Stimulated activated CD8-positive, alpha-beta memory T cell treated with anti-CD3 and anti-CD28 coated beads, Interleukin-7, amount 100 ng/mL, for 48 hours (primary cell): ENCODE results near the gene WDR48.

ENCODE experiments used
- DNase-seq, 2 donors: peaks; one replicate each; pipeline ENCODE4 v3.0.0-alpha.2; 2020; ENCODE audit warnings: low read depth in 1 of 2; ENCODE audit errors: extremely low read depth in 1 of 2

Gene WDR48

GRCh38 chr3:39118931-39119660 lies 67.3 kb downstream of the WDR48 start:
- DNase-seq: no peak

GRCh38 chr3:39121621-39122020 lies 69.8 kb downstream of the WDR48 start:
- no peak for DNase-seq

GRCh38 chr3:39122813-39123212 lies 71.0 kb downstream of the WDR48 start:
- no peak for DNase-seq

- no peak for DNase-seq
Measured at GRCh38 chr3:39124876-39125840, 73.3 kb downstream of the WDR48 start.

GRCh38 chr3:39125841-39126500 lies 74.2 kb downstream of the WDR48 start:
- DNase-seq: no peak

- DNase-seq: no peak
Measured at GRCh38 chr3:39126532-39127071, 74.8 kb downstream of the WDR48 start.

GRCh38 chr3:39127269-39127907 lies 75.6 kb downstream of the WDR48 start:
- DNase-seq: no peak

- DNase-seq: no peak
Measured at GRCh38 chr3:39127908-39128304, 76.1 kb downstream of the WDR48 start.

- no peak for DNase-seq
Measured at GRCh38 chr3:39128951-39129350, 77.1 kb downstream of the WDR48 start.

GRCh38 chr3:39130026-39130425 lies 78.2 kb downstream of the WDR48 start:
- no peak for DNase-seq

GRCh38 chr3:39130693-39131265 lies 79.0 kb downstream of the WDR48 start:
- no peak for DNase-seq

GRCh38 chr3:39132096-39133092 lies 80.6 kb downstream of the WDR48 start:
- no peak for DNase-seq

GRCh38 chr3:39133093-39133490 lies 81.3 kb downstream of the WDR48 start:
- DNase-seq: no peak

- DNase-seq: no peak
Measured at GRCh38 chr3:39133822-39134221, 82.0 kb downstream of the WDR48 start.

- DNase-seq: no peak
Measured at GRCh38 chr3:39134305-39134704, 82.5 kb downstream of the WDR48 start.

- no peak for DNase-seq
Measured at GRCh38 chr3:39135170-39135805, 83.5 kb downstream of the WDR48 start.

- no peak for DNase-seq
Measured at GRCh38 chr3:39136533-39137434, 85.0 kb downstream of the WDR48 start.
